NK-92 (cell line): ENCODE measurements around the gene PIP5K1C.
"Not testable (repeated sequence)": the region's sequence is repeated elsewhere in the genome, so short reads cannot be mapped to it uniquely, and the experiment has no call there.

Source experiments
- DNase-seq: peaks from one replicate; lab custom pipeline; 2025; ENCODE audit not compliant: unreplicated experiment; lab: John Stamatoyannopoulos, UW

Gene PIP5K1C

GRCh38 chr19:3591876-3592613, 108.2 kb downstream of the PIP5K1C start:
- no peak for DNase-seq

DNA sequence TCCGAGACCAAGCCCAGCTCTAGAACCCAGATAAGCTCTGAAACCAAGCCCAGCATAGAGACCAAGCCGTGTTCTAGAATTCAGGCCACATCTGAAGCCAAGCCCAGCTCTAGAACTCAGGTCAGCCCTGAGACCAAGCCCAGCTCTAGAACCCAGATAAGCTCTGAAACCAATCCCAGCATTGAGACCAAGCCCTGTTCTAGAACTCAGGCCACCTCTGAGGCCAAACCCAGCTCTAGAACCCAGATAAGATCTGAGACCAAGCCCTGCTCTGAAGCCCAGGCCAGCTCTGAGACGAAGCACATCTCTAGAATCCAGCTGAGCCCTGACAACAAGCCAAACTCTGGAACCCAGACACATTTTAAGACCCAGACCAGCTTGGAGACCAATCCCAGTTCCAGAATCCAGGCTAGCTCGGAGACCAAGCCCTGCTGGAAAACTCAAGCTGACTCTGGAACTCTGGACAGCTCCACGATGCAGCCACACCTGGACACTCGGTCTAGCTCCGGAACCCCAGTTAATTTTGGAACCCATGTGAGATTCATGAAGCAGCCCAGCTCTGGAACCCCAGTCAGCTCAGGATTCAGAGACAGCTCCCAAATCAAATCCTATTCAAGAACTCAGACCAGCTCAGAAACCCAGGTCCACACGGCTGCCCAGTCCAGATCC, 109.1 kb downstream of the PIP5K1C start:
- DNase-seq, result no peak

- no peak for DNase-seq
Observed at GRCh38 chr19:3589949-3590348, 110.3 kb downstream of the PIP5K1C start.

- DNase-seq, result no peak
Observed at GRCh38 chr19:3589439-3589838, 110.8 kb downstream of the PIP5K1C start.

GRCh38 chr19:3586707-3587346, 113.4 kb downstream of the PIP5K1C start:
- no peak for DNase-seq

- no peak for DNase-seq
Observed at GRCh38 chr19:3586127-3586626, 114.1 kb downstream of the PIP5K1C start.

GRCh38 chr19:3585301-3586126, 114.8 kb downstream of the PIP5K1C start, which contains the start of gene GIPC3:
TSS of gene GIPC3 (plus strand) at chr19:3585478. CDS start at chr19:3585598, 120 bp downstream.
- no peak for DNase-seq

DNA sequence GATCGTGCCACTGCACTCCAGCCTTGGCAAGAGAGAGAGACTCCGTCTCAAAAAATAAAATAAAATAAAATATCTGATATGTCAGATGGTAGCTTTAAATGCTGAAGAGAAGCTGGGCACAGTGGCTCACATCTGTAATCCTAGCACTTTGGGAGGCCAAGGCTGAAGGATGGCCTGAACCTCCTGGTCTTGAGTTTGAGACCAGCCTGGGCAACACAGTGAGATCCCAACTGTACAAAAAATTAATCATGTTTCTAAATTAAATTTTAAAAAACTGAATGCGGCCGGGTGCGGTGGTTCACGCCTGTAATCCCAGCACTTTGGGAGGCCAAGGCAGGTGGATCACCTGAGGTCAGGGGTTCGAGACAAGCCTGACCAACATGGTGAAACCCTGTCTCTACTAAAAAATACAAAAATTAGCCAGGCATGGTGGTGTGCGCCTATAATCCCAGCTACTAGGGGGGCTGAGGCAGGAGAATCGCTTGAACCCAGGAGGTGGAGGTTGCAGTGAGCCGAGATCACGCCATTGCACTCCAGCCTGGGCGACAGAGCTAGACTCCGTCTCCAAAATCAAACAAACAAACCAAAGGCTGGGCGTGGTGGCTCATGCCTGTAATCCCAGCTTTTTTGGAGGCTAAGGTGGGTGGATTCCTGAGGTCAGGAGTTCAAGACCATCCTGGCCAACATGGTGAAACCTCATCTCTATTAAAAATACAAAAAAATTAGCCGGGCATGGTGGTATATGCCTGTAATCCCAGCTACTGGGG, 116.0 kb downstream of the PIP5K1C start:
- not testable (repeated sequence) for DNase-seq

DNA sequence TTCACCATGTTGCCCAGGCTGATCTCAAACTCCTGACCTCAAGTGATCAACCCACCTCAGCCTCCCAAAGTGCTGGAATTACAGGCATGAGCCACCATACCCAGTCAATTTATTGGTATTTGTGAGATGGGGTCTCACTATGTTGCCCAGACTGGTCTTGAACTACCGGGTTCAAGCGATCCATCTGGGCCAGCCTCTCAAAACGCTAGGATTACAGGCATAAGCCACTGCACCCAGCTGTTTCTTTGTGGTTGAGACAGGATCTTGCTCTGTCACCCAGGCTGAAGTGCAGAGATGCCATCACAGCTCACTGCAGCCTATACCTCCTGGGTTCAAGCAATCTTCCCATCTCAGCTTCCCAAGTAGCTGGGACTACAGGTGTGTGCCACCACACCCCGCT, 118.5 kb downstream of the PIP5K1C start:
- not testable (repeated sequence) for DNase-seq
